K562 (cell line): ENCODE results near the gene TNFRSF6B. TPM values are rescaled to one million over a fixed set of nuclear protein-coding genes. Genes with fewer than 3 reads are reported as not detected.

Source experiments
- CSDE1 ChIP-seq, 2 experiments: fragments of 450-650 bp; IDR thresholded peaks; 2 replicates each; pipeline ENCODE4 v1.6.1; 2016; ENCODE audit warnings: mild to moderate bottlenecking in 1 of 2
- EGR1 ChIP-seq: fragments of 450-650 bp; conservative IDR thresholded peaks from 2 replicates; pipeline ENCODE4 v1.6.1; 2017; ENCODE audit warnings: mild to moderate bottlenecking
- GATA2 ChIP-seq: sonication (generic); formaldehyde crosslinking; IDR thresholded peaks from 2 replicates; pipeline ENCODE4 v1.4.0; 2020; ENCODE audit warnings: mild to moderate bottlenecking, missing genetic modification reagents
- HDAC3 ChIP-seq: fragments of 450-650 bp; IDR thresholded peaks from 2 replicates; pipeline ENCODE4 v1.6.1; 2018; ENCODE audit warnings: borderline replicate concordance, mild to moderate bottlenecking, moderate library complexity; ENCODE audit not compliant: partially characterized antibody
- JUNB ChIP-seq: fragments of 450-650 bp; formaldehyde crosslinking; conservative IDR thresholded peaks from 2 replicates; pipeline ENCODE4 v1.4.0; 2020; ENCODE audit warnings: mild to moderate bottlenecking
- KLF16 ChIP-seq: IDR thresholded peaks from 2 replicates; pipeline ENCODE4 v1.6.1; 2016; ENCODE audit warnings: antibody characterized with exemption
- L3MBTL2 ChIP-seq: fragments of 450-650 bp; IDR thresholded peaks from 2 replicates; pipeline ENCODE4 v1.6.1; 2016; ENCODE audit warnings: mild to moderate bottlenecking, moderate library complexity
- MEF2D ChIP-seq: conservative IDR thresholded peaks from 2 replicates; pipeline ENCODE4 v1.6.1; 2016; ENCODE audit warnings: low read depth, missing genetic modification characterization, missing compliant biosample characterization
- MTA2 ChIP-seq: fragments of 450-650 bp; IDR thresholded peaks from 2 replicates; pipeline ENCODE4 v1.6.1; 2016; ENCODE audit warnings: low read depth
- PURB ChIP-seq: sonication (generic); formaldehyde crosslinking; IDR thresholded peaks from 2 replicates; pipeline ENCODE4 v1.9.0; 2021; ENCODE audit warnings: low read depth, mild to moderate bottlenecking, missing genetic modification reagents
- RFX5 ChIP-seq: IDR thresholded peaks from 2 replicates; pipeline ENCODE4 v1.6.1; 2011; ENCODE audit warnings: low read depth, mild to moderate bottlenecking, improper control_type of control experiment, low read length
- SOX6 ChIP-seq: fragments of 450-650 bp; IDR thresholded peaks from 2 replicates; pipeline ENCODE4 v1.6.1; 2014; ENCODE audit warnings: mild to moderate bottlenecking
- TOE1 ChIP-seq, 2 experiments: fragments of 450-650 bp in 1 of 2; sonication (generic) in 1 of 2; formaldehyde crosslinking in 1 of 2; IDR thresholded peaks; 2 replicates each; pipeline versions ENCODE4 v1.7.1 to v1.8.0; 2016 to 2022; ENCODE audit warnings: borderline replicate concordance in 2 of 2, mild to moderate bottlenecking in 2 of 2, antibody characterized with exemption in 1 of 2, inconsistent platforms in 1 of 2, low read depth in 1 of 2, missing genetic modification reagents in 1 of 2, moderate library complexity in 1 of 2
- ZNF436 ChIP-seq: fragments of 250-450, 450-650 bp; sonication (Bioruptor Pico); formaldehyde crosslinking; IDR thresholded peaks from 2 replicates; pipeline ENCODE4 v1.7.0; 2020; ENCODE audit warnings: mild to moderate bottlenecking
- ZNF507 ChIP-seq: conservative IDR thresholded peaks from 2 replicates; pipeline ENCODE4 v1.6.1; 2017; ENCODE audit warnings: missing genetic modification characterization, missing compliant biosample characterization
- ZNF717 ChIP-seq: fragments of 250-450 bp; sonication (Bioruptor Pico); IDR thresholded peaks from 2 replicates; pipeline ENCODE4 v1.5.0; 2021
- ZNF76 ChIP-seq: fragments of 250-450 bp; sonication (Bioruptor Pico); IDR thresholded peaks from 2 replicates; pipeline ENCODE4 v1.4.0; 2020; ENCODE audit warnings: mild to moderate bottlenecking, moderate library complexity, borderline replicate concordance
- polyA plus RNA-seq, 8 experiments: library from polyadenylated mRNA; depleted of rRNA in 4 of 8; stranded (reverse) in 5 of 8; unstranded in 3 of 8; fragments of >200 nt; fragmentation: Nextera tagmentation in 2 of 8; fragmentation: Illumina TruSeq in 1 of 8; extraction: Ambion mirVana in 2 of 8; extraction: Trizol in 1 of 8; gene quantifications; 2 replicates each; pipeline versions ENCODE4 v1.2.1 to v1.2.3, GENCODE V29; 2011 to 2014; ENCODE audit warnings: inconsistent platforms in 1 of 8, missing spikeins in 1 of 8
- total RNA-seq, 7 experiments: library from RNA; depleted of rRNA in 6 of 7; stranded (reverse); fragments of >200 nt in 6 of 7; fragmentation: Illumina TruSeq in 2 of 7; extraction: Trizol in 2 of 7; gene quantifications; 2 replicates each; pipeline versions ENCODE4 v1.2.1 to v1.2.3, GENCODE V29; 2011 to 2021; ENCODE audit warnings: low replicate concordance in 1 of 7
- TF ChIP-seq, protein P1 (sequence below): fragments of 250-450 bp; sonication (Bioruptor Pico); IDR thresholded peaks from 2 replicates; pipeline ENCODE4 v1.5.0; 2021; ENCODE audit warnings: mild to moderate bottlenecking, moderate library complexity
- TF ChIP-seq, protein P2 (sequence below): sonication (generic); formaldehyde crosslinking; IDR thresholded peaks from 2 replicates; pipeline ENCODE4 v1.8.0; 2022; ENCODE audit warnings: mild to moderate bottlenecking, missing genetic modification reagents
- TF ChIP-seq, protein P3 (sequence below): sonication (generic); formaldehyde crosslinking; IDR thresholded peaks from 2 replicates; pipeline ENCODE4 v1.8.1; 2022; ENCODE audit warnings: missing genetic modification reagents

Gene TNFRSF6B
- total and polyA plus RNA-seq, 9 of the 15 experiments (the other 6 are each of a cell fraction or from before 2014, with no cell fraction given) = 0.10 to 3.5 (median 0.32) TPM; not detected in 6

DNA sequence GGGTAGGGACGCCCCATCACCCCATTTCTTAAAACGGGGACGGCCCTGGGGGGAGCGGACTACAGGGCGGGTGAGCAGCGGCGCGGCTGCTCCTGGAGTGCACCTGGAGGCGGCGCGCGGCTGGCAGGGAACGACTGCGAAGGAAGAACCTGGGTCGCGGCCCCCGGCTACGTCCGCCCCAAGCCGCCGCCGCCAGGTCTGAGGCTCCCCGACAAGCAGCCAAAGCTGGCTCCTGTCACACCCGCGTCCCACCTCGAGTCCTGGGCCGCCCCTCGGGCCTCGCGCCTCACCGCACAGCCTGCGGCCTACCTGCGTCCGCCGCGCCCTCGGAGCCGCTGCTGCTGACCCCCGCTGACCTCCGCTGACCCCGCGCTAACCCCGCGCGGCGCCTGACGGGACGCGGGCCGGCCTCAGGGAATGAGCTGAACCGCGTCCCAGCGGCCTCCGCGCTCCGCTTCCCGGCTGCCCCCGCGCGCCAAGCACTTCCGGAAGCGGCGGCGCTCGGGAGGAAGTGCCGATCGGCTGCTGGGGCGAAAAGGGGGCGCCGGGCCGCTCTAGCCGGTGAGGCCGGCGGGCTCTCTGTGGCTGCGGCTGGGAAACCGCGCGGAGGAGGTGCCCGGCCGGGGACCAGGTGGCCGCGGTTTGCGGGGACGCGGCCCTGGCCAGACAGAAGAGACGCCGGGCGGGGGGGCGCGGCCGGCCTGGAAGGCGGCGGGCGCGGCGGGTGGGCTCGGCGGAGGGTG is 11.3 kb downstream of the TNFRSF6B start, which contains the start of the genes ARFRP1 and ZGPAT (continued):
- TF ChIP-seq JUNB (CRISPR knock-in tag) (no peak), PURB (no peak), CSDE1 (IDR thresholded peaks at IDR 0.05) (no peak), GATA2 (CRISPR knock-in tag) (no peak), EGR1 (no peak; the same call in 1 of the 2 replicates), MTA2 (peak; percentile 76), ZNF436 (no peak), TOE1 (IDR thresholded peaks at IDR 0.05; ENCODE audit: borderline replicate concordance) (no peak), TOE1 (CRISPR knock-in tag; IDR thresholded peaks at IDR 0.05; ENCODE audit: borderline replicate concordance, low read depth) (no peak), ZNF76 (CRISPR knock-in tag) (peak; percentile 83; the same call in 1 of the 2 replicates), KLF16 (no peak), ZNF717 (CRISPR knock-in tag) (no peak), ZNF507 (tag) (no peak), RFX5 (no peak), SOX6 (peak; percentile 28; the same call in 1 of the 2 replicates), MEF2D (tag) (no peak), HDAC3 (no peak), L3MBTL2 (peak; percentile 95)
- TF ChIP-seq, protein P1, sequence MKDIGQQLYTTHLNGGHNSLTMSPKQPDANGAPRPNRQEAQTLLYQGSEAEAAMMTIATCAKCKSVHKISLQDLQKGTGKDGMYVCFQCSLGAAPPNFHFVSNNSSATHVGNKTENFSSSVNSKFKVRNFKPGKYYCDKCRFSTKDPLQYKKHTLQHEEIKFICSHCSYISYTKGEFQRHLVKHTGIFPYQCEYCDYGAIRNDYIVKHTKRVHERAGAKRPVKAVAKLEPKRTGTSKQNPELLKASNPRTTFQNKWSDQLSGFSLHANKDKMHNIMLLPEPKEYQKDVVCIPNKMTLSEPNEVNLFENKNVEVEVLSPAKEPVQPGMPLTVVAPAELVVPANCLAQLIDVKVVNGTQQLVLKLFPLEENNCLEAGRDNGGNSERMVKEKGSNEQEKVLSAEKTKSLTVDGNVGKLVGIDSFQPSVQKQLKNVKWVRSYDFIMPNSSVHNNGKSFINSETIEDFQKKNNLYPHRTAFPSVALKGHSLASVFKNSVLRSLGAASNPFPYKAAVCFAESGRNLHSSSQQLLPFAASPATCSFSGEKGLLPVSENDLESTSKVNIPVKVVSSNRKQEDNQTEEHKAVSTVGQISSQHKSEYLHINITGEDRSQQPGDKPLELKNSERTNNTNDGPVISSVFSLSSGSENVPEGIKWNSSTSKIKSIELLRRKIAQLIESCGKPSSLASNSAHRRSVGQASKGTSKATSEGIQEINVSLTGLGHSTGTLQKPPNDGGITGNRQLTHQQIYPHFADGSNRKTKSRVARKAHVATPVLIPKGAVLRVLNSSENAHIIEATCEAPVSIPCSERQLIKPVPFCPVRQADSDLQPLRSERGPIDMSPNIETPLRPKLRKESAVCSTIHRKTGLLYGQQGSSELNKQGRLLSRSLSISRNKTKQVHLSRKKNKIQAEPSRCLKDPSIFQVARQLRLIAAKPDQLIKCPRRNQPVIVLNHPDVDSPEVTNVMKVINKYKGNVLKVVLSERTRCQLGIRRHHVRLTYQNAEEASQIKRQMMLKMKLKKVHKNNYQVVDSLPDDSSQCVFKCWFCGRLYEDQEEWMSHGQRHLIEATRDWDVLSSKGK (CRISPR knock-in tag) = no peak
- TF ChIP-seq, protein P2, sequence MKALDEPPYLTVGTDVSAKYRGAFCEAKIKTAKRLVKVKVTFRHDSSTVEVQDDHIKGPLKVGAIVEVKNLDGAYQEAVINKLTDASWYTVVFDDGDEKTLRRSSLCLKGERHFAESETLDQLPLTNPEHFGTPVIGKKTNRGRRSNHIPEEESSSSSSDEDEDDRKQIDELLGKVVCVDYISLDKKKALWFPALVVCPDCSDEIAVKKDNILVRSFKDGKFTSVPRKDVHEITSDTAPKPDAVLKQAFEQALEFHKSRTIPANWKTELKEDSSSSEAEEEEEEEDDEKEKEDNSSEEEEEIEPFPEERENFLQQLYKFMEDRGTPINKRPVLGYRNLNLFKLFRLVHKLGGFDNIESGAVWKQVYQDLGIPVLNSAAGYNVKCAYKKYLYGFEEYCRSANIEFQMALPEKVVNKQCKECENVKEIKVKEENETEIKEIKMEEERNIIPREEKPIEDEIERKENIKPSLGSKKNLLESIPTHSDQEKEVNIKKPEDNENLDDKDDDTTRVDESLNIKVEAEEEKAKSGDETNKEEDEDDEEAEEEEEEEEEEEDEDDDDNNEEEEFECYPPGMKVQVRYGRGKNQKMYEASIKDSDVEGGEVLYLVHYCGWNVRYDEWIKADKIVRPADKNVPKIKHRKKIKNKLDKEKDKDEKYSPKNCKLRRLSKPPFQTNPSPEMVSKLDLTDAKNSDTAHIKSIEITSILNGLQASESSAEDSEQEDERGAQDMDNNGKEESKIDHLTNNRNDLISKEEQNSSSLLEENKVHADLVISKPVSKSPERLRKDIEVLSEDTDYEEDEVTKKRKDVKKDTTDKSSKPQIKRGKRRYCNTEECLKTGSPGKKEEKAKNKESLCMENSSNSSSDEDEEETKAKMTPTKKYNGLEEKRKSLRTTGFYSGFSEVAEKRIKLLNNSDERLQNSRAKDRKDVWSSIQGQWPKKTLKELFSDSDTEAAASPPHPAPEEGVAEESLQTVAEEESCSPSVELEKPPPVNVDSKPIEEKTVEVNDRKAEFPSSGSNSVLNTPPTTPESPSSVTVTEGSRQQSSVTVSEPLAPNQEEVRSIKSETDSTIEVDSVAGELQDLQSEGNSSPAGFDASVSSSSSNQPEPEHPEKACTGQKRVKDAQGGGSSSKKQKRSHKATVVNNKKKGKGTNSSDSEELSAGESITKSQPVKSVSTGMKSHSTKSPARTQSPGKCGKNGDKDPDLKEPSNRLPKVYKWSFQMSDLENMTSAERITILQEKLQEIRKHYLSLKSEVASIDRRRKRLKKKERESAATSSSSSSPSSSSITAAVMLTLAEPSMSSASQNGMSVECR = peak; percentile 91; the same call in 1 of the 2 replicates
- TF ChIP-seq, protein P3, sequence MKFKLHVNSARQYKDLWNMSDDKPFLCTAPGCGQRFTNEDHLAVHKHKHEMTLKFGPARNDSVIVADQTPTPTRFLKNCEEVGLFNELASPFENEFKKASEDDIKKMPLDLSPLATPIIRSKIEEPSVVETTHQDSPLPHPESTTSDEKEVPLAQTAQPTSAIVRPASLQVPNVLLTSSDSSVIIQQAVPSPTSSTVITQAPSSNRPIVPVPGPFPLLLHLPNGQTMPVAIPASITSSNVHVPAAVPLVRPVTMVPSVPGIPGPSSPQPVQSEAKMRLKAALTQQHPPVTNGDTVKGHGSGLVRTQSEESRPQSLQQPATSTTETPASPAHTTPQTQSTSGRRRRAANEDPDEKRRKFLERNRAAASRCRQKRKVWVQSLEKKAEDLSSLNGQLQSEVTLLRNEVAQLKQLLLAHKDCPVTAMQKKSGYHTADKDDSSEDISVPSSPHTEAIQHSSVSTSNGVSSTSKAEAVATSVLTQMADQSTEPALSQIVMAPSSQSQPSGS (CRISPR knock-in tag) = no peak
